GM13977 (cell line): ENCODE measurements around the gene CEP44.
"Not testable (repeated sequence)": the region's sequence is repeated elsewhere in the genome, so short reads cannot be mapped to it uniquely, and the experiment has no call there.

ENCODE experiments used
- DNase-seq: peaks from one replicate; pipeline ENCODE4 v3.0.0; 2012; ENCODE audit warnings: low spot score
- CTCF ChIP-seq: IDR thresholded peaks from 2 replicates; pipeline ENCODE4 v1.5.1; 2012; ENCODE audit warnings: mild to moderate bottlenecking, control low read depth; ENCODE audit not compliant: insufficient read depth; ENCODE audit errors: extremely low read depth, missing control alignments
- in situ Hi-C: fragments of 300-500 bp; cut with MboI; formaldehyde crosslinking; loops from one replicate; pipeline ENCODE4 v1.12.0; 2022; ENCODE audit warnings: low sequenced_read_pairs, low pct_unique_long_range_greater_than_20kb, mixed read lengths, inconsistent platforms; ENCODE audit not compliant: unreplicated experiment

Gene CEP44

GRCh38 chr4:174375422-174375821 lies 91.7 kb downstream of the CEP44 start:
- DNase-seq = no peak
- in situ Hi-C loops = no loop called here
- TF ChIP-seq CTCF = no peak

GRCh38 chr4:174377613-174378012 lies 93.9 kb downstream of the CEP44 start:
- in situ Hi-C loops = no loop called here
- TF ChIP-seq CTCF = no peak
- no peak for DNase-seq

- no peak for TF ChIP-seq CTCF
- in situ Hi-C loops = no loop called here
- no peak for DNase-seq
Observed at GRCh38 chr4:174378951-174379350, 95.2 kb downstream of the CEP44 start.

GRCh38 chr4:174380206-174380605 lies 96.5 kb downstream of the CEP44 start:
- in situ Hi-C loops, DNase-seq: not testable (repeated sequence)

- no peak for TF ChIP-seq CTCF
- no peak for DNase-seq
- in situ Hi-C loops = no loop called here
Observed at GRCh38 chr4:174380699-174381439, 97.2 kb downstream of the CEP44 start.

GRCh38 chr4:174381440-174381800 lies 97.7 kb downstream of the CEP44 start:
- in situ Hi-C loops = no loop called here
- no peak for TF ChIP-seq CTCF
- DNase-seq = no peak
